Kasumi-1 (cell line): Measurements from ENCODE around the gene PNO1.
"Not testable (repeated sequence)": the region's sequence is repeated elsewhere in the genome, so short reads cannot be mapped to it uniquely, and the experiment has no call there.

Experiments
- DNase-seq, 2 experiments: peaks; one replicate each; lab custom pipeline; 2025; lab: John Stamatoyannopoulos, UW

The PNO1 gene

GRCh38 chr2:68157002-68157401 is 686 bp upstream of the PNO1 start:
- no peak for DNase-seq

DNA sequence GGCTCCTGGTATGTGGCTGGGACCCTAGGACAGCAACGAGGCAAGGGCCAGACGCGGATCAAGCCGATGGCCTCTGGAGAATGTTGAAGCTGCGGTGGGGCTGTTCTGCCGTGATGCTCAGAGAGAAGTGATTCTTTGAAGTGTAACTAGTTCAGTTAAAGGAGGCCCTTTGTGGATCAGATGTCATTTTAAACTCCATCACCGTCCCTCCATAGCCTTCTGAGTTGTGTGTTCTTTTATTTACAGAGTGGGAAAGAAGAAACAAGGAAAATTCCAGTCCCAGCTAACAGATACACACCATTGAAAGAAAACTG is 403 bp downstream of the PNO1 start:
- peak in 1 of 2 experiments; percentile 54 for DNase-seq

GRCh38 chr2:68163641-68164040 is 6.0 kb downstream of the PNO1 start:
- DNase-seq, result no peak

DNA sequence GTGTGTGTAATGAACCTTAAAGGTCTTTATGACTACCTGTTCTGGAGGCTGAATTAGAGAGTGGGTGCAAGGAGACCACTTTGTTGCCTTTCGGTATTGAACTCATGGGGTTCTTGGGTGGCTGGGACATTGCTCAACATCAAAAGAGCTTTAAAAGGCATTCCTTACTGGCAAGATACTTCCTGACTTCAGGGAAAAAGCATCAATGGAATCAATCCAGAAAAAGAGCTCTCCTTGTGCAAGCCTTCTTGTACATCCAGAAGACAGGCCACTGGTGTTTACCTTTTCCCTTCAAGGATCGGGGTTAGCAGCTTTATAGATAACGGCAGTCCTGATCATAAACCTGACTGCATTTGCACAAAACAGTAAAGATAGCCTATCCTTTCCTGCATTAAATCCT is 9.5 kb downstream of the PNO1 start:
- DNase-seq, result no peak

- DNase-seq, result no peak
Observed at GRCh38 chr2:68169308-68169707, 11.6 kb downstream of the PNO1 start.

GRCh38 chr2:68171146-68171545 is 13.5 kb downstream of the PNO1 start:
- no peak for DNase-seq

DNA sequence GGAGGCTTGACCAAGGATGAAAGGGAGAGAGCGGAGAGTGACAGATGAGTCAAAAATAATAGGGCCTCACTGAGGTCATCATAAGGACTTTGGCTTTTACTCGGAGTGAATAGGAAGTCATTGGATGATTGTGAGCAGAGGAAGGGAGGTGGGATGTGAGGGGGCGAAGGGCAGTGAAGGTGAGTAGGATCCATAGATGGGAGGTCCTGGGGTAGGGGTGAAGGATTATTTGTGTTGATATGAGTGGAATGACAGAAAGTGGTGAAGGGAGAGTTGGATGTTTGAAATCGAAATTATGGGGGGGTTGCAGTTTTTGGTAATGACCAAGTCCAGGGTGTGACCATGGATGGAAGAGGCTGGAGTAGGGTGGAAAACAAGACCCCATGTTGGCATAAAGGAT is 14.0 kb downstream of the PNO1 start:
- DNase-seq, result no peak

DNA sequence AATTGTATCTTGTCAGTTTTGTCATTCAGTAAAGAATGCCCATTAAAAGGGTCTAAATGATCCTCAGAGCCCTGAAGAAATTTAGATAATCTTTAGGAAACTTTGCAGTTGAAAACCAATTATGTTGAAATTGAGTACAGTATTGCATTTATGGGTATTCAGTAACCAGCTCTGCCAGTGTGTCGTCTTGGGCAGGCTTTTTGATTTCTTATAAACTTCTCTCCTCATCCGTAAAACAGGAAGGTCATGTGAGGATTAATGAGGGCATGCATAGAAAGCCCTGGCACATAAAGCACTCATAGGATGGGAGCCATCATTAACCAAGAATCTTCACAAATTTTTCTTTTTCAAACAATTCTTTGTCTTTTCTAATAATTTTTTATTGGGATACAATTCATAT is 14.8 kb downstream of the PNO1 start:
- no peak for DNase-seq

- DNase-seq, result peak; percentile 95 to 97
Observed at GRCh38 chr2:68172990-68173700, 15.5 kb downstream of the PNO1 start.

DNA sequence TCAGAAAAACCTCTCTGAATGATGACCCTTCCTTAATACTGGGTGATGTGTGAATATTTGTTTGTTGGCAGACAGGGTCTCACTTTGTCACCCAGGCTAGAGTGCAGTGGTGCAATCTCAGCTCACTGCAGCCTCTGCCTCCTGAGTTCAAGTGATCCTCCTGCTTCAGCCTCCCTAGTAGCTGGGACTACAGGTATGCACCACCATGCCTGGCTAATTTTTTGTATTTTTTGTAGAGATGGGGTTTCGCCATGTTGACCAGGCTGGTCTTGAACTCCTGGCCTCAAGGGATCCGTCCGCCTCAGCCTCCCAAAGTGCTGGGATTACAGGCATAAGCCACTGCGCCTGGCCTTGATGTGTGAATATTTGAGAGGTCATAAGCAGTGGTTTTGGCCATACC is 17.5 kb downstream of the PNO1 start:
- DNase-seq, result not testable (repeated sequence)

DNA sequence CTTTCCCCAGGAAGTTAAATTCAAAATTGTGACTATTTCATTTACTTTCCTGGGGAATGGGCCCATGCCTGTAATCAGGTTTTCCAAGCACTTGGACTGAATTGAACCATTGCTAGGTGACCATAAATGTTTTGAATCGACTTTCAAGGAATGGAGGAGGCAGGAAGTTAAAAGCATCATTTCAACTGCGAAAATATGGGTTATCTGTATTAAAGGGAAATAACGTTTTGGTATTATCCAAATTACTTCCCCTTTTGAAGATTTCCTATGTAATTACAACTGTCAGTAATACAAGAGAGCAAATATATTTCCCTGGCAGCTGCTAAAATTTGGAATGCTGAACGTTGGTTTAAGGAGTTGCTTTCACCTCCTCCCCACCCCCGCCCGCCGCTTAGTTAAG is 19.0 kb downstream of the PNO1 start:
- peak; percentile 24 to 27 for DNase-seq

GRCh38 chr2:68177541-68177940 is 19.9 kb downstream of the PNO1 start:
- DNase-seq, result no peak

DNA sequence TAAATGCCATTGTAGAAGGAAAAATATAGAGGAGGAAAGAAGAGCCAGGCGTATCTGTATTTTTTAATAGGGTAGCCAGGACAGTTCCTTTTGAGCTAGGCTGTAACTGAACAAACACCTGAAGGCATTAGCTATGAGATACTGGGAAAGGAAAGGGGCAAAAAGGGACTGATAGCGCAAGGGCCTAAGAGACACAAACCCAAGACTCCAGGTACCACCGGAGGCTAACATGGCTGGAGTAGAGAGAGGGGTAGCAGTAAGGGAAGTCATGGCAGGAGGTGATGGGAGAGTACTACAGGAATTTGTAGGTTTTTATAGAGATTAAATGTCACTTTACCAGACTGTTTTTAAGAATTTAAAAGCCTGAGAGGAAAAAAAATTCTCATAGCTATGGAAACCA is 20.7 kb downstream of the PNO1 start:
- no peak for DNase-seq

GRCh38 chr2:68178954-68179627 is 21.4 kb downstream of the PNO1 start:
- DNase-seq, result no peak

GRCh38 chr2:68182902-68183301 is 25.2 kb downstream of the PNO1 start:
- no peak for DNase-seq

DNA sequence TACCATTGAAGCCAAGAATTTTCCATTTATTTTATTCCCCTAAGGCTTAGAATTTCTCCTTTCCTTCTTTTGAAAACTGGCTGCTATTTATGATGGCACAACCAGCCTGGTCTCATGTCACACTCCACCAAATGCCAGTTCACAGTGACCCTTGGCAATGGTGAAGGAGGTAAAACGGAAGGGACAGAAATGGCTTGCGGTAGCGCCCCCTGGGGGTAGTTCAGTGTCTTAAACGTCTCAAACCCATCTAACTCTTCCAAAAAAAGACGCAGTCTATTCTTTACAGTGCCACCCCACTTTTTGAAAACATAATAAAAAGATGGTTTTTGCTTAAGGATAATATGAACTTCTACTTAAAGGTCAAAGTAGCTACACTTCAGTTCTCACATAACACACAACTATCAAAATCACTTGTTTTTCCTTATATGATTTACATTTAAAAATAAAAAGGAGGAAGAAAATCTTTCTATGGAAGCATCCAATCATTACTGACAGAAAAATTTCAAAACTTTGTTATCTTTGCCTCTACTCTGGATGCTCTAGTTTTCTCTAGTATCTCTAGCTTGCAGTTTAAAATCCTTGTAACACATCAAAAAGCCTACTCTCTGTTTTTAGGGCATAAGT is 28.0 kb downstream of the PNO1 start:
- peak; percentile 65 to 66 for DNase-seq

DNA sequence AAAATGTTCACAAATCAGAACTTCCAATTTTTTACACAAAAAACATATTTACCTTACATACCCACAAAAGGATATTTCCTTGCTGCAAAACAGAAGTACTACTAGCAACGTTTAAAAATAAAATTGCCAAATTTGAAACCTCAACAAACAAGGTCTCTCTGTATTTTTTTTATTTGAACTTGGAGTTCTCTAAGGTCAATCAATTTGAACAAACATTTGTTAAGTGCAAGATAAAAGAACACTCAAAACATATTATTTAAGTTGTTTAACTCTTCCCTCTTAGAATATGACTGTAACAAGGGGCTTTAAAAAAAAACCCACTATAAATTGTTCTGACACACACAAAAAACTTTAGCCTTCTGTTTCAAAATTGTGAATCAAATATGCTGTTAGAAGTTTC is 29.6 kb downstream of the PNO1 start:
- no peak for DNase-seq

GRCh38 chr2:68188831-68189230 is 31.1 kb downstream of the PNO1 start:
- DNase-seq, result no peak

DNA sequence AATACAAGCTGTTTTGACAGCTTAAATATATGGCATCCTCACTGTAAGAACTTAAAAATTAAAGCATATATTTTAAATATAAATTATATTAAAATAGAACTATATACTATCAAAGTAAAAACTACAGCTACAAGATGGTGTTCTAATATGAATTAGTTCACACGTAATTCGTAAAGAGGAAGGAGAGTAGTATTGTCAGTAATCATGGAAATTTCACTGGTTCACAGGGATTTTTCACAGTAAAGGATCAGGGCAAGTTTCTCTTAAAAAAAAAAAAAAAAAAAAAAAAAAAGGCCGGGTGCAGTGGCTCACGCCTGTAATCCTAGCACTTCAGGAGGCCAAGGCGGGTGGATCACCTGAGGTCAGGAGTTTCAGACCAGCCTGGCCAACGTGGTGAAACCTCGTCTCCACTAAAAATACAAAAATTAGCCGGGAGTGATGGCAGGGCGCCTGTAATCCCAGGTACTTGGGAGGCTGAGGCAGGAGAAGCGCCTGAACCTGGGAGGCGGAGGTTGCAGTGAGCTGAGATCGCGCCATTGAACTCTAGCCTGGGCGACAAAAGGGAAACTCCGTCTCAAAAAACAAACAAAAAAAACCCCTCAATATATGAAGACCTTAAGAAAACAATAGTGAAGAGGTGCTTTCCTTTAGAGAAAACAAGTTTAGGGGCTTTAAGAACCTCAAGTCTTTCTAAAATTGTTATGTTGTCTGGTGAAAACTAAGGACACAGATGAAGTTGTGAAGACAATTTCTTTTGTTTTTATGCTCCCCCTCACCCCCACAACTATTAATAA is 32.5 kb downstream of the PNO1 start:
- DNase-seq, result no peak

DNA sequence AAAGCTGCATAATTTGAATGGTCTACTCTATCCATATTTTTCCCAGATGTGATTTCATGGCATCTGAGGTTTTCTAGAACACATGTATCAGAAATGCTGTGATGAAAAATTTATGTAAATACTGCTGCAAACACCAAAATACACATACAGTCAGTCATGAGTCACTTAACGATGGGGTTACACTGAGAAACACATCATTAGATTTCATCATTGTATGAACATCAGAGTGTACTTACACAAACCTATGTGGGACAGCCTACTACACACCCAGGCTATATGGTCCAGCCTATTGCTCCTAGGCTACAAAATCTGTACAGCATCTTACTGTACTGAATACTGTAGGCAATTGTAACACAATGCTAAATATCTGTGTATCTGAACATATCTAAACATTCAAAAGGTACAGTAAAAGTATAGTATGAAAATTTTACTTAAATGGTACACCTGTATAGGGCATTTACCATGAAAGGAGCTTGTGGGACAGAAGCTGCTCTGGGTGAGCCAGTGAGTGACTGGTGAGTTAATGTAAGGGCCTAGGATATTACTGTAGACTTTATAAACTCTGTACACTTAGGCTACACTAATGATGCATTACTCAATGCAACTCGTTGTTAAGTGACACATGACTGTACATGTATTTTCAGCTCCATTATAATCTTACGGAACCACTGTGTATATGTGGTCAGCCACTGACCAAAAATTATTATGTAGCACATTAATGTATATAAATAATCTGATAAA is 33.5 kb downstream of the PNO1 start:
- no peak for DNase-seq

DNA sequence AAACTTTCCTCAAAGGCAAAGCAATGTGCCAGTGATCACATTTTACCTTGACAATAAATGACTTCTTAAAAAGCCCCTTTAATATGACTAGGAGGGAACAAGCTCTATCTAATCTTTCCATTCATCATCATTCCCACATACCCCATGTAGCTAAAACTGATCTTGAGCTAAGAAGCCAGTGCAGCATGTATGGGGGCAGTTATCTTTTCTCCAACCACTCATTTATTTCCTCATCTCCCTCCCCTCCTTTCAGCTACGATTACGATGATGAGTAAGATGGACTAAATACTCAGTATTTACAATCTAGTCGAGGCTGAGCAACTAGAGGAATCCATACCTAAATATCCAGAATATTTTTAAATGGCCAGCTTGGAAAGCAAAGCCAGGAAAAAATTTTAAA is 35.5 kb downstream of the PNO1 start:
- no peak for DNase-seq

- no peak for DNase-seq
Observed at GRCh38 chr2:68193787-68194372, 36.2 kb downstream of the PNO1 start.
